ENCODE data around the gene TRABD2B. TPM values are rescaled to one million over a fixed set of nuclear protein-coding genes. Genes with fewer than 3 reads are reported as not detected.

TRABD2B gene
- total RNA-seq, 1 experiment from 2014 or later, result 0.36 TPM

DNA sequence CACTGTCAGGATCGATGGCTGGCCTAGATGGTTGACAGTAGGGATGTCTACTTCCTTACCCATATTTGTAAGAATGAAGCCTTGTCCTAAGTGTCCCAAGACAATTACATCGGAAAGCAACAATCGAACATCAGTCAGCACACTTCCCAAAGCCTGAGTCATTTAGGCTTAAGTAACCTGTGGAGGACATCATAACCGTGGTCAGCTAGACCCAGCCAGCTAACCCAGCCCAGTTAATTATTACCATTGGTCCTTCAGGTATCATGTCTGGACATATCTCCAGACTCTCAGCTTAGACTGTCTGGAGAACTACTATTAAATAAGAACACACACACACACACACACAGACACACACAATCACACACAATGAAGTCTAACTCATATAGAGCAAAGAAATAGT, 264.7 kb downstream of the TRABD2B start:
- no peaks in the 10 kb centered on the region for H3K36me3 ChIP-seq (ENCODE audit: control insufficient read depth, insufficient read depth, low read length)
- intact Hi-C loops (cut with micrococcal nuclease; ENCODE audit: unreplicated experiment), result no loop called here
- peaks cover 2% of the 10 kb centered on the region for H3K27me3 Mint-ChIP-seq (ENCODE audit: insufficient read depth, unreplicated experiment)
- DNase-seq, result no peak
- BruUV-seq (replicated peaks), result no TSS peak
- no peaks in the 10 kb centered on the region for H3K9me3 ChIP-seq
- ChIA-PET CTCF (interaction anchor here (1.0 kb wide), 1 partner anchor 295 kb away, joined by 3 read pairs; the partner anchor contains the start of gene FOXD2), POLR2A (interaction anchor here (0.6 kb wide), 1 partner anchor 295 kb away, joined by 4 read pairs; the partner anchor contains the start of gene FOXD2)
- peaks cover 4% of the 10 kb centered on the region; the same call in 1 of the 2 replicates for H3K4me1 ChIP-seq
- H3K4me3 ChIP-seq (ENCODE audit: low read depth, low read length), result no peak overlapping the region
- H3K36me3 Mint-ChIP-seq (ENCODE audit: insufficient read depth, unreplicated experiment), result no peaks in the 10 kb centered on the region
- no peak overlapping the region for H3K27ac Mint-ChIP-seq (ENCODE audit: unreplicated experiment)
- H3K9me3 Mint-ChIP-seq (ENCODE audit: unreplicated experiment), result no peaks in the 10 kb centered on the region
- no peaks in the 10 kb centered on the region for H3K27me3 ChIP-seq (replicated peaks; ENCODE audit: control insufficient read depth, insufficient read depth, low read length)
- no peak overlapping the region for H3K4me3 Mint-ChIP-seq (ENCODE audit: unreplicated experiment)
- TF ChIP-seq, protein P1, sequence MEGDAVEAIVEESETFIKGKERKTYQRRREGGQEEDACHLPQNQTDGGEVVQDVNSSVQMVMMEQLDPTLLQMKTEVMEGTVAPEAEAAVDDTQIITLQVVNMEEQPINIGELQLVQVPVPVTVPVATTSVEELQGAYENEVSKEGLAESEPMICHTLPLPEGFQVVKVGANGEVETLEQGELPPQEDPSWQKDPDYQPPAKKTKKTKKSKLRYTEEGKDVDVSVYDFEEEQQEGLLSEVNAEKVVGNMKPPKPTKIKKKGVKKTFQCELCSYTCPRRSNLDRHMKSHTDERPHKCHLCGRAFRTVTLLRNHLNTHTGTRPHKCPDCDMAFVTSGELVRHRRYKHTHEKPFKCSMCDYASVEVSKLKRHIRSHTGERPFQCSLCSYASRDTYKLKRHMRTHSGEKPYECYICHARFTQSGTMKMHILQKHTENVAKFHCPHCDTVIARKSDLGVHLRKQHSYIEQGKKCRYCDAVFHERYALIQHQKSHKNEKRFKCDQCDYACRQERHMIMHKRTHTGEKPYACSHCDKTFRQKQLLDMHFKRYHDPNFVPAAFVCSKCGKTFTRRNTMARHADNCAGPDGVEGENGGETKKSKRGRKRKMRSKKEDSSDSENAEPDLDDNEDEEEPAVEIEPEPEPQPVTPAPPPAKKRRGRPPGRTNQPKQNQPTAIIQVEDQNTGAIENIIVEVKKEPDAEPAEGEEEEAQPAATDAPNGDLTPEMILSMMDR (IDR thresholded peaks at IDR 0.05; ENCODE audit: insufficient read depth in 1 of 2, low read depth in 1 of 2, low read length in 1 of 2, severe bottlenecking in 1 of 2, unreplicated experiment in 1 of 2), result no peak
- H3K4me1 Mint-ChIP-seq (ENCODE audit: low read depth, unreplicated experiment), result peaks cover 10% of the 10 kb centered on the region

DNA sequence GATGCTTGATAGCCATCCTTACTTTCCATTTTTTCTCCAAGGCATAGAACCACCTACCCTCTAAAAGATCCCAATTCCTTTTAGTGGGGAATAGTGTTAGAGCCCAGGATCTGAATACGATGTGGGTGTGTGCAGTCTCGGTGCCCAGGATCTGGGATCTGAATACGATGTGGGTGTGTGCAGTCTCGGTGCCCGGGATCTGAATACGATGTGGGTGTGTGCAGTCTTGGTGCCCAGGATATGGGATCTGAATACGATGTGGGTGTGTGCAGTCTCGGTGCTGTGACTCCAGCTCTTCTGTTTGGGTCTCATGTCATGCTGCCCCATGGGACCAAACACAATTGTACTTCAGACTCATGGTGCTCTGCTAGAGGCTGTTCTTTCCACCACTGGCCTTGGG, 265.5 kb downstream of the TRABD2B start:
- CTCF ChIA-PET, result no interaction called here
- Histone ChIP-seq H3K27me3 (replicated peaks; ENCODE audit: control insufficient read depth, insufficient read depth, low read length) (no peaks in the 10 kb centered on the region), H3K4me1 (peaks cover 7% of the 10 kb centered on the region; the same call in 1 of the 2 replicates), H3K9me3 (no peaks in the 10 kb centered on the region), H3K36me3 (ENCODE audit: control insufficient read depth, insufficient read depth, low read length) (no peaks in the 10 kb centered on the region), H3K4me3 (ENCODE audit: low read depth, low read length) (no peak overlapping the region)
- peaks cover 2% of the 10 kb centered on the region for H3K27me3 Mint-ChIP-seq (ENCODE audit: insufficient read depth, unreplicated experiment)
- intact Hi-C loops (cut with micrococcal nuclease; ENCODE audit: unreplicated experiment), result no loop called here
- BruUV-seq (replicated peaks), result no TSS peak
- H3K9me3 Mint-ChIP-seq (ENCODE audit: unreplicated experiment), result no peaks in the 10 kb centered on the region
- no peaks in the 10 kb centered on the region for H3K36me3 Mint-ChIP-seq (ENCODE audit: insufficient read depth, unreplicated experiment)
- no peak overlapping the region for H3K4me3 Mint-ChIP-seq (ENCODE audit: unreplicated experiment)
- TF ChIP-seq, protein P1 (IDR thresholded peaks at IDR 0.05; ENCODE audit: insufficient read depth in 1 of 2, low read depth in 1 of 2, low read length in 1 of 2, severe bottlenecking in 1 of 2, unreplicated experiment in 1 of 2), result no peak
- H3K27ac Mint-ChIP-seq (ENCODE audit: unreplicated experiment), result no peak overlapping the region
- H3K4me1 Mint-ChIP-seq (ENCODE audit: low read depth, unreplicated experiment), result peaks cover 14% of the 10 kb centered on the region
- no peak for DNase-seq
- POLR2A ChIA-PET, result interaction anchor here (0.6 kb wide), 1 partner anchor 294 kb away, joined by 4 read pairs; the partner anchor contains the start of gene FOXD2

DNA sequence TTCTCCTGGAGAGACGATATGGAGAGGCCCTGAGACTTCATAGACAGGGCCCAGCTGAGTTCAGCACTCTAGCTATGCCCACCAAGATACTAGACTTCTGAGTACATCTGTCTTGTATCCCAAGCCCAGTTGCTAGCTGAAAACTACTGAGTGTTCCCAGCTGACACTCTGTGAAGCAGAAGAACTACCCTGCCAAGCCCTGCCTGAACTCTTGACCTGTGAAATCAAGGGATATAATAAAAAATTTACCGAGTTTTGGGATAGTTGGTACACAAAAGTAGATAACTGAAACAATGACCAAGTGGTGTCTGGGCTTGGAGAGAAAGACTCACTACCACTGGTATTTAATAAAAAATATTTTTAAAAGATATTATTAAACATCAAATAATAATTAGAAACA, 267.5 kb downstream of the TRABD2B start:
- Histone ChIP-seq H3K36me3 (ENCODE audit: control insufficient read depth, insufficient read depth, low read length) (no peaks in the 10 kb centered on the region), H3K9me3 (no peaks in the 10 kb centered on the region), H3K4me1 (peaks cover 14% of the 10 kb centered on the region; the same call in 1 of the 2 replicates), H3K27me3 (replicated peaks; ENCODE audit: control insufficient read depth, insufficient read depth, low read length) (no peaks in the 10 kb centered on the region), H3K4me3 (ENCODE audit: low read depth, low read length) (no peak overlapping the region)
- no peak overlapping the region for H3K27ac Mint-ChIP-seq (ENCODE audit: unreplicated experiment)
- intact Hi-C loops (cut with micrococcal nuclease; ENCODE audit: unreplicated experiment), result no loop called here
- H3K9me3 Mint-ChIP-seq (ENCODE audit: unreplicated experiment), result no peaks in the 10 kb centered on the region
- no TSS peak for BruUV-seq (replicated peaks)
- H3K4me1 Mint-ChIP-seq (ENCODE audit: low read depth, unreplicated experiment), result peaks cover 14% of the 10 kb centered on the region
- H3K36me3 Mint-ChIP-seq (ENCODE audit: insufficient read depth, unreplicated experiment), result no peaks in the 10 kb centered on the region
- H3K27me3 Mint-ChIP-seq (ENCODE audit: insufficient read depth, unreplicated experiment), result peaks cover 2% of the 10 kb centered on the region
- CTCF ChIA-PET, result no interaction called here
- TF ChIP-seq, protein P1 (IDR thresholded peaks at IDR 0.05; ENCODE audit: insufficient read depth in 1 of 2, low read depth in 1 of 2, low read length in 1 of 2, severe bottlenecking in 1 of 2, unreplicated experiment in 1 of 2), result no peak
- POLR2A ChIA-PET, result no interaction called here
- no peak for DNase-seq
- H3K4me3 Mint-ChIP-seq (ENCODE audit: unreplicated experiment), result no peak overlapping the region
